Panc1 (cell line): ENCODE data around the gene SLC6A4. TPM values are rescaled to one million over a fixed set of nuclear protein-coding genes. Genes with fewer than 3 reads are reported as not detected.
A peak's percentile ranks its signal among the peaks of the same experiment; 100 is the strongest.

ENCODE experiments used
- ATAC-seq: fragments of 200-7000 bp; cut with Tn5 transposase; 2 replicates; pipeline ENCODE4 v1.9.1; 2020; ENCODE audit warnings: mild to moderate bottlenecking, moderate library complexity
- BruUV-seq: library from RNA; stranded (reverse); fragments of 400-500 nt; replicated peaks from 2 replicates; lab custom pipeline; 2021; lab: Mats Ljungman, UMichigan
- CTCF ChIA-PET: fragments of 300-600 bp; sonication (Branson Sonifier 250); formaldehyde crosslinking; loops from one replicate; lab custom pipeline; 2022; ENCODE audit warnings: antibody characterized with exemption; lab: Charles Lee
- POLR2A ChIA-PET: fragments of 300-600 bp; sonication (Branson Sonifier 250); formaldehyde crosslinking; loops from one replicate; lab custom pipeline; 2022; ENCODE audit warnings: antibody characterized with exemption; lab: Charles Lee
- DNase-seq: peaks from one replicate; pipeline ENCODE4 v3.0.0-alpha.2; 2010; ENCODE audit warnings: low read depth, low spot score
- H3K27ac ChIP-seq: 2 replicates; pipeline ENCODE4 v1.5.1; 2011; ENCODE audit warnings: mild to moderate bottlenecking, low read length, inconsistent platforms
- H3K27me3 ChIP-seq: fragments of 200-500 bp; sonication (Bioruptor generic); 2 replicates; pipeline ENCODE4 v1.6.0; 2014; ENCODE audit warnings: low read length, inconsistent platforms; ENCODE audit not compliant: control insufficient read depth, insufficient read depth
- H3K36me3 ChIP-seq: fragments of 200-500 bp; sonication (Bioruptor generic); 2 replicates; pipeline ENCODE4 v1.5.1; 2014; ENCODE audit warnings: inconsistent platforms, mild to moderate bottlenecking, low read length, moderate library complexity; ENCODE audit not compliant: control insufficient read depth, insufficient read depth
- H3K4me1 ChIP-seq: 2 replicates; pipeline ENCODE4 v1.5.1; 2011; ENCODE audit warnings: inconsistent platforms, mild to moderate bottlenecking, low read length, moderate library complexity; ENCODE audit not compliant: control insufficient read depth, insufficient read depth
- H3K4me3 ChIP-seq, 2 experiments: 2 replicates each; pipeline ENCODE4 v1.5.1; 2011 to 2012; ENCODE audit warnings: low read depth in 2 of 2, low read length in 2 of 2, mild to moderate bottlenecking in 2 of 2, inconsistent platforms in 1 of 2, moderate library complexity in 1 of 2
- H3K9me3 ChIP-seq: fragments of 200-500 bp; sonication (Bioruptor generic); 2 replicates; pipeline ENCODE4 v1.5.1; 2014; ENCODE audit warnings: low read depth, mild to moderate bottlenecking, inconsistent platforms, low read length, moderate library complexity; ENCODE audit not compliant: control insufficient read depth, insufficient read depth
- CTCF ChIP-seq: fragments of 450-650 bp; IDR thresholded peaks from 2 replicates; pipeline ENCODE4 v1.5.1; 2017; ENCODE audit warnings: mild to moderate bottlenecking
- POLR2AphosphoS5 ChIP-seq: IDR thresholded peaks from 2 replicates; pipeline ENCODE4 v1.6.1; 2012; ENCODE audit warnings: mild to moderate bottlenecking, low read depth, low read length, moderate library complexity
- SIN3A ChIP-seq: IDR thresholded peaks from 2 replicates; pipeline ENCODE4 v1.6.1; 2012; ENCODE audit warnings: low read depth, mild to moderate bottlenecking, low read length, moderate library complexity, borderline replicate concordance; ENCODE audit not compliant: insufficient read depth
- TCF7L2 ChIP-seq: IDR thresholded peaks from 2 replicates; pipeline ENCODE4 v1.6.1; 2011; ENCODE audit warnings: mild to moderate bottlenecking, low read depth, low read length, inconsistent platforms
- in situ Hi-C: cut with HindIII; loops from 2 replicates; pipeline ENCODE4 v1.10.0; 2016; ENCODE audit warnings: low sequenced_read_pairs, low pct_unique_long_range_greater_than_20kb
- intact Hi-C: fragments of 100-400 bp; cut with micrococcal nuclease; formaldehyde crosslinking; loops from one replicate; pipeline ENCODE4 v1.10.0; 2022; ENCODE audit not compliant: unreplicated experiment
- total RNA-seq: library from RNA; stranded (reverse); gene quantifications from one replicate; pipeline ENCODE4 v1.2.1, GENCODE V29; 2021; ENCODE audit not compliant: unreplicated experiment
- TF ChIP-seq, protein P1 (sequence below), 2 experiments: IDR thresholded peaks; 2 replicates each; pipeline ENCODE4 v1.6.1; 2011 to 2012; ENCODE audit warnings: low read depth in 2 of 2, control low read depth in 1 of 2, low read length in 1 of 2, mild to moderate bottlenecking in 1 of 2, moderate library complexity in 1 of 2; ENCODE audit not compliant: insufficient read depth in 1 of 2

The SLC6A4 gene
- total RNA-seq, 1 experiment from 2014 or later: not detected

GRCh38 chr17:30191072-30191471 lies 44.4 kb downstream of the SLC6A4 start:
- ChIA-PET POLR2A (no interaction called here), CTCF (interaction anchor here (0.6 kb wide), 1 partner anchor 49 kb away, joined by 3 read pairs; no protein-coding TSS in a partner anchor)
- TF ChIP-seq TCF7L2 (no peak), CTCF (no peak), SIN3A (no peak), POLR2AphosphoS5 (no peak)
- TF ChIP-seq, protein P1, sequence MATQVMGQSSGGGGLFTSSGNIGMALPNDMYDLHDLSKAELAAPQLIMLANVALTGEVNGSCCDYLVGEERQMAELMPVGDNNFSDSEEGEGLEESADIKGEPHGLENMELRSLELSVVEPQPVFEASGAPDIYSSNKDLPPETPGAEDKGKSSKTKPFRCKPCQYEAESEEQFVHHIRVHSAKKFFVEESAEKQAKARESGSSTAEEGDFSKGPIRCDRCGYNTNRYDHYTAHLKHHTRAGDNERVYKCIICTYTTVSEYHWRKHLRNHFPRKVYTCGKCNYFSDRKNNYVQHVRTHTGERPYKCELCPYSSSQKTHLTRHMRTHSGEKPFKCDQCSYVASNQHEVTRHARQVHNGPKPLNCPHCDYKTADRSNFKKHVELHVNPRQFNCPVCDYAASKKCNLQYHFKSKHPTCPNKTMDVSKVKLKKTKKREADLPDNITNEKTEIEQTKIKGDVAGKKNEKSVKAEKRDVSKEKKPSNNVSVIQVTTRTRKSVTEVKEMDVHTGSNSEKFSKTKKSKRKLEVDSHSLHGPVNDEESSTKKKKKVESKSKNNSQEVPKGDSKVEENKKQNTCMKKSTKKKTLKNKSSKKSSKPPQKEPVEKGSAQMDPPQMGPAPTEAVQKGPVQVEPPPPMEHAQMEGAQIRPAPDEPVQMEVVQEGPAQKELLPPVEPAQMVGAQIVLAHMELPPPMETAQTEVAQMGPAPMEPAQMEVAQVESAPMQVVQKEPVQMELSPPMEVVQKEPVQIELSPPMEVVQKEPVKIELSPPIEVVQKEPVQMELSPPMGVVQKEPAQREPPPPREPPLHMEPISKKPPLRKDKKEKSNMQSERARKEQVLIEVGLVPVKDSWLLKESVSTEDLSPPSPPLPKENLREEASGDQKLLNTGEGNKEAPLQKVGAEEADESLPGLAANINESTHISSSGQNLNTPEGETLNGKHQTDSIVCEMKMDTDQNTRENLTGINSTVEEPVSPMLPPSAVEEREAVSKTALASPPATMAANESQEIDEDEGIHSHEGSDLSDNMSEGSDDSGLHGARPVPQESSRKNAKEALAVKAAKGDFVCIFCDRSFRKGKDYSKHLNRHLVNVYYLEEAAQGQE (IDR thresholded peaks at IDR 0.05; ENCODE audit: insufficient read depth in 1 of 2, low read depth in 2 of 2, low read length in 1 of 2): no peak
- Histone ChIP-seq H3K27me3 (peaks cover 2% of the 10 kb centered on the region; the same call in 1 of the 2 replicates), H3K4me3 (no peak overlapping the region), H3K27ac (no peak overlapping the region), H3K9me3 (no peaks in the 10 kb centered on the region), H3K36me3 (peaks cover 11% of the 10 kb centered on the region), H3K4me1 (no peaks in the 10 kb centered on the region)
- in situ Hi-C loops (no loop called here), intact Hi-C loops (no loop called here)
- DNase-seq (no peak), ATAC-seq (0 out of 2 replicates have a peak, but pooled peaks have one; percentile 33)
- no TSS peak for BruUV-seq

- CTCF ChIA-PET: no interaction called here
- Histone ChIP-seq H3K36me3 (peaks cover 29% of the 10 kb centered on the region), H3K4me3 (no peak overlapping the region), H3K4me1 (no peaks in the 10 kb centered on the region), H3K9me3 (no peaks in the 10 kb centered on the region), H3K27me3 (no peaks in the 10 kb centered on the region), H3K27ac (no peak overlapping the region)
- POLR2A ChIA-PET: no interaction called here
- ATAC-seq (no peak), DNase-seq (no peak)
- in situ Hi-C loops: no loop called here
- no peak for TF ChIP-seq CTCF
- TF ChIP-seq TCF7L2: no peak
- no peak; the same call in 1 of the 2 replicates for TF ChIP-seq POLR2AphosphoS5
- TF ChIP-seq SIN3A: no peak
- TF ChIP-seq, protein P1 (IDR thresholded peaks at IDR 0.05; ENCODE audit: insufficient read depth in 1 of 2, low read depth in 2 of 2, low read length in 1 of 2): no peak
- intact Hi-C loops: no loop called here
- no TSS peak for BruUV-seq
These were observed 47.1 kb downstream of the SLC6A4 start for GRCh38 chr17:30188211-30188939.
